Cardiac atrium fibroblast (primary cell): ENCODE measurements around the gene ZNF334. TPM values are rescaled to one million over a fixed set of nuclear protein-coding genes. Genes with fewer than 3 reads are reported as not detected.

Experiments
- total RNA-seq: library from RNA; depleted of rRNA; stranded (reverse); fragments of >200 nt; gene quantifications from 2 replicates; pipeline ENCODE4 v1.2.3, GENCODE V29; 2015

The ZNF334 gene
- 2.6 and 2.9 TPM in 2 replicates for total RNA-seq

DNA sequence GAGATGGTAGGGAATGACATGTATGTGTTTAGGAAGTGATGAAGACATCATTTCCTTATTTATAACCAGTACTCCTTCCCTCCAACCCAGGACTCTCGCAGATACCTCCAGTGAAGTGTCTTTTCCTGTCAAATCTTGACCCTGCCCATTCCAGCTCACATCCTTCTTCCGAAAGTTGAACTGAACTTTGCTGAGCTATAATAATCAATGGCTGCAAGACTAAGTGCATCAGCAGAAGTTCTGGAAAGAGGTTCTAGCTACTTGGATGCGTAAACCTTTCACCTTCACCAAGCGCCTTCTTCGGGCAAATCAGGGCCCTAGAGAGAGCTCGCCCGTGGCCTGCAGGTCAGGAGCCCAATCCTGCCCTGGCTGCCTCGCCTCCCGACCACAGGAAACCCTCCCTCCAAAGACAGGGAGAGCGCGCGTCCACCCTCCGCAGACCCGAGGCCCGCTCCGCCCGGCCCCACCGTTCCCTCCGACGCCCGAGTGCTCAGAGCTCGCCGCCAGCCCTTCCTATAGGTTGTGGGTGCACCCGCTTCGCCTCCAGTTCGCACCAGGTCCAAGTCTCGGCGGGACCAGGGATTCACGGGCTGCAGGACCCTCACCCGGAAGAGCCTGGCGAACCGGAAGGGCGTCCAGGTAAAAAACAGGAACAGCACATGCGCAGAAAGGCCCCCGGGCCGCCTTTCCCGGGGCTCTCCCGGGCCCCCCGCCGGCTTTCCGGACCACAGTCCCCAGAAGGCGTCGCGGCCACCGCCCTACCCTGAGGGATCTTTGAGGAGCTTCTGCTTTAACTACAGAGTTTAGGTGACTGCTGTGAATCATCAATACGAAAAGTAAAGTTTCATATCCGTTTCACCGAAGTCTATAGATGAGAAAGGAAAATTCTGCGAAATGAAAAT, at the start of gene ZNF334:
ZNF334 (minus strand) TSS at position 617 of the 902 bp plus-strand sequence. CDS start 1,457 bp downstream, outside the sequence.

DNA sequence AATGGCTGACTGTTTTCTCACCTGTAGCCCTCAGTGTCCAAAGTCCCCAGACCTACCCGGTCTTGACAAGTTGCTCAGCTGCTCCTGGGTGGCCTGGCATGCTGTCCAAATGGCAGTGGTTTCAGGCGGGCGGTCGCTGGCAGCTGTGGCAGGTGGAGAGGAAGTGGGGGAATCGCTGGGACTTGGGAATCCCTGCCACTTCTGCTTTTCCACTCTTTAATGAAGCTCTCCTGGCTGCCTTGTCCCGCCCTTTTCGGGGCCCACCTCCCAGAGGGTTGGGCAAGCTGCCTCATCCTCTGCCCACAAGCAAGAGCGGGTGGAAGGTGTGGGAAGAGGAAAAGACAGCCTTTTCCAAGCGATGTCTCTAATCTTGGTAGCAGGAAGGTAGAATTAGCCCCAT, 37.1 kb upstream of the ZNF334 start, which contains the start of gene OCSTAMP:
OCSTAMP (minus strand) TSS at position 194 of the 400 bp plus-strand sequence; CDS start at position 100, 94 bp downstream.

Other genes with a start within 250 kb of the ZNF334 start
- not detected in 2 replicates for gene CDH22, start 205.1 kb downstream of the ZNF334 start, total RNA-seq
- gene ELMO2, start 106.9 kb downstream of the ZNF334 start, total RNA-seq = 32.5 and 33.2 TPM in 2 replicates
- gene OCSTAMP, start 37.1 kb upstream of the ZNF334 start, total RNA-seq = not detected in 2 replicates
- 0.16 and 0.36 TPM in 2 replicates for gene SLC13A3, start 137.9 kb upstream of the ZNF334 start, total RNA-seq
- 13.3 and 17.7 TPM in 2 replicates for gene TP53RK, start 175.9 kb upstream of the ZNF334 start, total RNA-seq
- 43.7 TPM in 2 replicates for gene SLC2A10, start 196.1 kb upstream of the ZNF334 start, total RNA-seq